GM21515 (cell line): ENCODE measurements around the gene AIRE.
"Not testable (repeated sequence)": the region's sequence is repeated elsewhere in the genome, so short reads cannot be mapped to it uniquely, and the experiment has no call there.

Experiments
- ATAC-seq: cut with Tn5 transposase; IDR thresholded peaks from one replicate; pipeline ENCODE4 v1.9.1; 2021; ENCODE audit not compliant: unreplicated experiment

AIRE gene

GRCh38 chr21:44334329-44335030 lies 48.8 kb downstream of the AIRE start:
- no peak for ATAC-seq

GRCh38 chr21:44335266-44336059 lies 49.8 kb downstream of the AIRE start:
- ATAC-seq = no peak

- no peak for ATAC-seq
Observed at GRCh38 chr21:44337449-44337848, 51.8 kb downstream of the AIRE start.

GRCh38 chr21:44337941-44338895 lies 52.5 kb downstream of the AIRE start:
- ATAC-seq = no peak

GRCh38 chr21:44338971-44339910 lies 53.6 kb downstream of the AIRE start, which contains the start of gene CFAP410:
CFAP410 (minus strand) TSS chr21:44339390; CDS start chr21:44339194, 196 bp downstream.
- ATAC-seq = peak; percentile 81

- ATAC-seq = not testable (repeated sequence)
Observed at GRCh38 chr21:44341726-44342458, 56.2 kb downstream of the AIRE start.

GRCh38 chr21:44342981-44343380 lies 57.3 kb downstream of the AIRE start:
- ATAC-seq = not testable (repeated sequence)

GRCh38 chr21:44344541-44345183 lies 59.0 kb downstream of the AIRE start:
- ATAC-seq = no peak

- ATAC-seq = no peak
Observed at GRCh38 chr21:44345495-44345894, 59.8 kb downstream of the AIRE start.

GRCh38 chr21:44347911-44348451 lies 62.3 kb downstream of the AIRE start:
- no peak for ATAC-seq
